ENCODE data around the gene TUBD1. TPM values are rescaled to one million over a fixed set of nuclear protein-coding genes. Genes with fewer than 3 reads are reported as not detected.
A peak's percentile ranks its signal among the peaks of the same experiment; 100 is the strongest.
"Not testable (repeated sequence)": the region's sequence is repeated elsewhere in the genome, so short reads cannot be mapped to it uniquely, and the experiment has no call there.

Gene TUBD1
- total and polyA plus RNA-seq, 8 donors: 7.4 to 24.2 (median 19.4) TPM

- H3K27me3 ChIP-seq: no peaks in the 10 kb centered on the region
- H3K36me3 ChIP-seq: peaks cover 0 to 68% of the 10 kb centered on the region in 2 donors
- intact Hi-C loops (cut with DNase I): no loop called here
- no peaks in the 10 kb centered on the region for H3K9me3 ChIP-seq
- no peak overlapping the region for H3K4me3 ChIP-seq
- no peak for ATAC-seq
- peaks cover 0 to 10% of the 10 kb centered on the region in 2 donors for H3K4me1 ChIP-seq
- no peak for DNase-seq
- no peak for TF ChIP-seq CTCF (IDR thresholded peaks at IDR 0.05)
- no peak overlapping the region for H3K27ac ChIP-seq
These were observed 18.4 kb downstream of the TUBD1 start for GRCh38 chr17:59874376-59874775.

GRCh38 chr17:59873414-59873813 lies 19.3 kb downstream of the TUBD1 start:
- ATAC-seq; intact Hi-C loops (cut with DNase I); H3K27ac ChIP-seq; H3K27me3 ChIP-seq; DNase-seq; H3K4me3 ChIP-seq; H3K9me3 ChIP-seq: not testable (repeated sequence)
- peaks cover 0 to 61% of the 10 kb centered on the region in 2 donors for H3K36me3 ChIP-seq
- H3K4me1 ChIP-seq: peaks cover 0 to 10% of the 10 kb centered on the region in 2 donors

GRCh38 chr17:59872351-59872750 lies 20.4 kb downstream of the TUBD1 start:
- H3K4me3 ChIP-seq: no peak overlapping the region
- no peaks in the 10 kb centered on the region for H3K27me3 ChIP-seq
- intact Hi-C loops (cut with DNase I): no loop called here
- no peak overlapping the region for H3K27ac ChIP-seq
- no peak for DNase-seq
- peaks cover 0 to 50% of the 10 kb centered on the region in 2 donors for H3K36me3 ChIP-seq
- H3K4me1 ChIP-seq: peaks cover 0 to 10% of the 10 kb centered on the region in 2 donors
- H3K9me3 ChIP-seq: no peaks in the 10 kb centered on the region
- TF ChIP-seq CTCF (IDR thresholded peaks at IDR 0.05): no peak
- no peak for ATAC-seq

- Histone ChIP-seq H3K9me3 (no peaks in the 10 kb centered on the region), H3K4me1 (no peaks in the 10 kb centered on the region), H3K27ac (no peak overlapping the region), H3K36me3 (peaks cover 0 to 36% of the 10 kb centered on the region in 2 donors), H3K4me3 (no peak overlapping the region), H3K27me3 (no peaks in the 10 kb centered on the region)
- ATAC-seq: no peak
- intact Hi-C loops (cut with DNase I): no loop called here
- peak in 1 of 4 donors; percentile 10 for DNase-seq
- TF ChIP-seq CTCF (IDR thresholded peaks at IDR 0.05): no peak
These were observed 22.3 kb downstream of the TUBD1 start for GRCh38 chr17:59870482-59870881.

GRCh38 chr17:59869941-59870218 lies 22.9 kb downstream of the TUBD1 start:
- intact Hi-C loops (cut with DNase I): no loop called here
- no peak overlapping the region for H3K4me3 ChIP-seq
- H3K4me1 ChIP-seq: no peaks in the 10 kb centered on the region
- no peak overlapping the region for H3K27ac ChIP-seq
- no peak for ATAC-seq
- no peak for DNase-seq
- H3K27me3 ChIP-seq: no peaks in the 10 kb centered on the region
- TF ChIP-seq CTCF (IDR thresholded peaks at IDR 0.05): no peak
- H3K36me3 ChIP-seq: peaks cover 0 to 30% of the 10 kb centered on the region in 2 donors
- H3K9me3 ChIP-seq: no peaks in the 10 kb centered on the region

GRCh38 chr17:59863616-59864015 lies 29.1 kb downstream of the TUBD1 start:
- intact Hi-C loops (cut with DNase I): no loop called here
- peaks cover 0 to 2% of the 10 kb centered on the region in 2 donors for H3K4me1 ChIP-seq
- TF ChIP-seq CTCF (IDR thresholded peaks at IDR 0.05): no peak

More at GRCh38 chr17:59863616-59864015, 29.1 kb downstream of the TUBD1 start:
- Histone ChIP-seq H3K27ac (no peak overlapping the region), H3K27me3 (no peaks in the 10 kb centered on the region), H3K9me3 (no peaks in the 10 kb centered on the region), H3K4me3 (no peak overlapping the region), H3K36me3 (peaks cover 0 to 40% of the 10 kb centered on the region in 2 donors)
- DNase-seq: no peak
- ATAC-seq: no peak

All from left lung (tissue), 10 donors.